ENCODE measurements around the gene DNAL4.

DNAL4 gene

DNA sequence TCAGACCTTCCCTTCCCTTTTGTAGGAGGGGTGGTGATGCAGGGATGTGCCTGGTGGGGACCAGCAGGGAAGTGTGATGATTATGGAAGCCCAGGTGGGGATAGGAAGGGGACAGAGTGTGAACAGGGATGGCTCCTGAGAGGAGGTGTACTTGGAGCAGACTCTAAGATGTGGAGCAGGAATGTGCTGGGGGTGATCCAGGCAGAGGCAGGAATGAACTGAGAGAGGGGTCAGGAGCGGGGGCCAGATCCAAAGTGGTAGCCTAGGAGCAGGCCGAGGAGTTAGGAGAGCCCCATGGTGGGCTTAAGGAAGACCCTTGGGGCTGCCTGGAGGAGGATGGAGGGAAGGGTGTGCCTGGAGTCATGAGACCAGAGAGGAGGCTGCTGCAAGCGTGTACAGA, 46.2 kb upstream of the DNAL4 start:
- DNase-seq, result no peak
- Mint-ChIP-seq H3K9me3 (no peaks in the 10 kb centered on the region), H3K4me1 (peaks cover 34% of the 10 kb centered on the region), H3K4me3 (no peak overlapping the region), H3K36me3 (ENCODE audit: low read depth) (no peaks in the 10 kb centered on the region), H3K27me3 (ENCODE audit: low read depth, poor library complexity) (peaks cover 87% of the 10 kb centered on the region), H3K27ac (no peak overlapping the region)
- TF ChIP-seq, protein P1, sequence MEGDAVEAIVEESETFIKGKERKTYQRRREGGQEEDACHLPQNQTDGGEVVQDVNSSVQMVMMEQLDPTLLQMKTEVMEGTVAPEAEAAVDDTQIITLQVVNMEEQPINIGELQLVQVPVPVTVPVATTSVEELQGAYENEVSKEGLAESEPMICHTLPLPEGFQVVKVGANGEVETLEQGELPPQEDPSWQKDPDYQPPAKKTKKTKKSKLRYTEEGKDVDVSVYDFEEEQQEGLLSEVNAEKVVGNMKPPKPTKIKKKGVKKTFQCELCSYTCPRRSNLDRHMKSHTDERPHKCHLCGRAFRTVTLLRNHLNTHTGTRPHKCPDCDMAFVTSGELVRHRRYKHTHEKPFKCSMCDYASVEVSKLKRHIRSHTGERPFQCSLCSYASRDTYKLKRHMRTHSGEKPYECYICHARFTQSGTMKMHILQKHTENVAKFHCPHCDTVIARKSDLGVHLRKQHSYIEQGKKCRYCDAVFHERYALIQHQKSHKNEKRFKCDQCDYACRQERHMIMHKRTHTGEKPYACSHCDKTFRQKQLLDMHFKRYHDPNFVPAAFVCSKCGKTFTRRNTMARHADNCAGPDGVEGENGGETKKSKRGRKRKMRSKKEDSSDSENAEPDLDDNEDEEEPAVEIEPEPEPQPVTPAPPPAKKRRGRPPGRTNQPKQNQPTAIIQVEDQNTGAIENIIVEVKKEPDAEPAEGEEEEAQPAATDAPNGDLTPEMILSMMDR (IDR thresholded peaks at IDR 0.05), result no peak

- Mint-ChIP-seq H3K9me3 (no peaks in the 10 kb centered on the region), H3K27ac (no peak overlapping the region), H3K4me1 (peaks cover 29% of the 10 kb centered on the region), H3K4me3 (no peak overlapping the region), H3K36me3 (ENCODE audit: low read depth) (no peaks in the 10 kb centered on the region), H3K27me3 (ENCODE audit: low read depth, poor library complexity) (peaks cover 85% of the 10 kb centered on the region)
- TF ChIP-seq, protein P1 (IDR thresholded peaks at IDR 0.05), result no peak
- DNase-seq, result no peak
These were observed 45.7 kb upstream of the DNAL4 start for GRCh38 chr22:38839686-38840085.

- Mint-ChIP-seq H3K36me3 (ENCODE audit: low read depth) (no peaks in the 10 kb centered on the region), H3K4me1 (peaks cover 20% of the 10 kb centered on the region), H3K27ac (no peak overlapping the region), H3K27me3 (ENCODE audit: low read depth, poor library complexity) (peaks cover 83% of the 10 kb centered on the region), H3K4me3 (no peak overlapping the region), H3K9me3 (no peaks in the 10 kb centered on the region)
- DNase-seq, result no peak
- TF ChIP-seq, protein P1 (IDR thresholded peaks at IDR 0.05), result no peak
These were observed 43.5 kb upstream of the DNAL4 start for GRCh38 chr22:38837414-38837928.

- TF ChIP-seq, protein P1 (IDR thresholded peaks at IDR 0.05), result no peak
- Mint-ChIP-seq H3K4me1 (peaks cover 10% of the 10 kb centered on the region), H3K9me3 (no peaks in the 10 kb centered on the region), H3K4me3 (no peak overlapping the region), H3K36me3 (ENCODE audit: low read depth) (no peaks in the 10 kb centered on the region), H3K27ac (no peak overlapping the region), H3K27me3 (ENCODE audit: low read depth, poor library complexity) (peaks cover 71% of the 10 kb centered on the region)
- DNase-seq, result no peak
These were observed 42.0 kb upstream of the DNAL4 start for GRCh38 chr22:38835888-38836301.

DNA sequence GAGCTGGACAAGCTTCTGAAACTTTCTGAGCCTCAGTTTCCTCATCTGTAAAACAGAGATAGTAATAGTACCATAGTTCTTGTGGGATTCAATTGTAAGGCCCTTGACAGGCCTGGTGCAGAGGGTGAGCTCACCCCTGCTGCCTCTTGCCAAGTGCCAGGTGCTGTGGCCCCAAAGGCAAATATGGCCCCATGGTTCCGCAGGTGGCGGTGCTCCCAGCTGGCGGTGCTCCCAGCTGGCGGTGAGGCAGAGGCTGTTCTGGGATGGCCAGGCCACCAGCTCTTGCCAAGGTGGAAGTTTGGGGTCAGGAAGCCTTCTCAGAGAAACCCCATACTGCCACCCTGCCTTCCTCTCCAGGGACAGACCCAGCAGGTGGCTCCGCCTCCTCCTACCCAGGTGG, 41.0 kb upstream of the DNAL4 start:
- H3K4me3 Mint-ChIP-seq, result no peak overlapping the region
- H3K27ac Mint-ChIP-seq, result no peak overlapping the region
- H3K9me3 Mint-ChIP-seq, result no peaks in the 10 kb centered on the region
- H3K36me3 Mint-ChIP-seq (ENCODE audit: low read depth), result no peaks in the 10 kb centered on the region
- TF ChIP-seq, protein P1 (IDR thresholded peaks at IDR 0.05), result no peak
- DNase-seq, result no peak
- H3K4me1 Mint-ChIP-seq, result peaks cover 1% of the 10 kb centered on the region
- H3K27me3 Mint-ChIP-seq (ENCODE audit: low read depth, poor library complexity), result peaks cover 63% of the 10 kb centered on the region

DNA sequence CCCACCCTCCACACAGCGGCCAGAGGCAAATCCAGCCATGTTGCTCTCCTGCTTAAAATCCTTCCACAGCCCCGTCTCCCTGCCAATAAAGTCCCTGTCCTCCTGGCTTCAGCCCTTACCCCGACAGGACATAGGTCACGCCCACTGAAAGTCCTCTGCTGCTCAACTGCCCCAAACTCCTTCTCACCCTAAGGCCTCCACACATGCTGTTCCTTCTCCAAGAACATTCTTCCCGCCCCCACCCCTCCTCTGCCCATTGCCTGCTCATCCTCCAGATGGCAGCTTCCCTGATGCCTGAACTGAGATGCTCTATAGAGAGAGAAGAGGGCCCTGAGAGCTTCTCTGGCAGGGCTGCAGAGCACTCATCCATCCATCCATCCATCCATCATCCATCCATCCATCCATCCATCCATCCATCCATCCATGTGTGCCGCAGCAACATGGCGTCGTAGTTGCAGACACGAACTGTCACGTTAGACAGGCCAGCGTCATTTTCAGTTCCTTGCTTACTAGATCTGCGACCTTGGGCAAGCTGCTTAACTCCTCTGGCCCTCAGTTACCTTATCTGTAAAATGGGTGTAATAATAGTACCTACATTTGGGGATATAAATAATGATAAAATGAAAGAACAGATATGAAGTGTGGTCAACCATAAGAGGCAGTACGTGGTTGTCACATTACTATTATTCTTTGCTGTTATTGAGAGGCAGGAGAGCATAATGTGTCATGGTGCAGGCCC, 40.4 kb upstream of the DNAL4 start:
- no peak overlapping the region for H3K27ac Mint-ChIP-seq
- DNase-seq, result no peak
- H3K4me1 Mint-ChIP-seq, result no peaks in the 10 kb centered on the region
- H3K4me3 Mint-ChIP-seq, result no peak overlapping the region
- H3K27me3 Mint-ChIP-seq (ENCODE audit: low read depth, poor library complexity), result peaks cover 56% of the 10 kb centered on the region
- no peaks in the 10 kb centered on the region for H3K9me3 Mint-ChIP-seq
- TF ChIP-seq, protein P1 (IDR thresholded peaks at IDR 0.05), result no peak
- H3K36me3 Mint-ChIP-seq (ENCODE audit: low read depth), result no peaks in the 10 kb centered on the region

Measured in nephron progenitor cell (in vitro differentiated cells).